ENCODE measurements around the gene POLR3F. TPM values are rescaled to one million over a fixed set of nuclear protein-coding genes. Genes with fewer than 3 reads are reported as not detected.
"Not testable (repeated sequence)": the region's sequence is repeated elsewhere in the genome, so short reads cannot be mapped to it uniquely, and the experiment has no call there.

POLR3F gene
- total RNA-seq, 1 donor from 2014 or later, result 7.5 TPM

DNA sequence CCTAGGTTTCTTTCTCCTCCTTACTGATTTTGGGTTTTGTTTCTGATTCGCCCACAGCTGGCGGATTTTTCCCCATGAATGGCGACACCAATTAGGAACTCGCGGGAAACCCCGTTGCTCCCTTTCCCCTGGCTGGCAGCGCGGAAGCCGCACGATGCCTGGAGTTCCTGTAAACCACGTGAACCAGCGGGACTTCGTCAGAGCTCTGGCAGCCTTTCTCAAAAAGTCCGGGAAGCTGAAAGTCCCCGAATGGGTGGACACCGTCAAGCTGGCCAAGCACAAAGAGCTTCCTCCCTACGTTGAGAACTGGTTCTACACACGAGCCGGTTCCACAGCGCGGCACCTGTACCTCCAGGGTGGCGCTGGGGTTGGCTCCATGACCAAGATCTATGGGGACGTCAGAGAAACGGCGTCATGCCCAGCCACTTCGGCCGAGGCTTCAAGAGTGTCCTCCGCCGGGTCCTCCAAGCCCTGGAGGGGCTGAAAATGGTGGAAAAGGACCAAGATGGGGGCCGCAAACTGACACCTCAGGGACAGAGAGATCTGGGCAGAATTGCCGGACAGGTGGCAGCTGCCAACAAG, 37.4 kb downstream of the POLR3F start:
- no peak for DNase-seq (ENCODE audit: low spot score)

DNA sequence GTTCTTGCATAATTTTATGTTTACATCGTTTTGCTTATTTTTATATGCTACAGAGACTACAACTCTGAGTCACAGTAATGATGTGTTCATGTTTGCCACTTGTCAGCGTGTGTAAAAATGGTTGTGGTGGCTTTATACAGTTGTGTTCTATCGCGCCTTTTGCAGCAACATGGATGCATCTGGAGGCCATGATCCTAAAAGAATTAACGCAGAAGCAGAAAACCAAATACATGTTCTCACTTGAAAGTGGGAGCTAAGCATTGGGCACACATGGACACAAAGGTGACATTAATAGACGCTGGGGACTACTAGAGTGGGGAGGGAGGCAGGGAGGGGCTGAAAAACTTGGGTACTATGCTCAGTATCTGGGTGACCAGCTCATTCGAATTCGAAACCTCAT, 39.6 kb downstream of the POLR3F start:
- no peak for DNase-seq (ENCODE audit: low spot score)

DNA sequence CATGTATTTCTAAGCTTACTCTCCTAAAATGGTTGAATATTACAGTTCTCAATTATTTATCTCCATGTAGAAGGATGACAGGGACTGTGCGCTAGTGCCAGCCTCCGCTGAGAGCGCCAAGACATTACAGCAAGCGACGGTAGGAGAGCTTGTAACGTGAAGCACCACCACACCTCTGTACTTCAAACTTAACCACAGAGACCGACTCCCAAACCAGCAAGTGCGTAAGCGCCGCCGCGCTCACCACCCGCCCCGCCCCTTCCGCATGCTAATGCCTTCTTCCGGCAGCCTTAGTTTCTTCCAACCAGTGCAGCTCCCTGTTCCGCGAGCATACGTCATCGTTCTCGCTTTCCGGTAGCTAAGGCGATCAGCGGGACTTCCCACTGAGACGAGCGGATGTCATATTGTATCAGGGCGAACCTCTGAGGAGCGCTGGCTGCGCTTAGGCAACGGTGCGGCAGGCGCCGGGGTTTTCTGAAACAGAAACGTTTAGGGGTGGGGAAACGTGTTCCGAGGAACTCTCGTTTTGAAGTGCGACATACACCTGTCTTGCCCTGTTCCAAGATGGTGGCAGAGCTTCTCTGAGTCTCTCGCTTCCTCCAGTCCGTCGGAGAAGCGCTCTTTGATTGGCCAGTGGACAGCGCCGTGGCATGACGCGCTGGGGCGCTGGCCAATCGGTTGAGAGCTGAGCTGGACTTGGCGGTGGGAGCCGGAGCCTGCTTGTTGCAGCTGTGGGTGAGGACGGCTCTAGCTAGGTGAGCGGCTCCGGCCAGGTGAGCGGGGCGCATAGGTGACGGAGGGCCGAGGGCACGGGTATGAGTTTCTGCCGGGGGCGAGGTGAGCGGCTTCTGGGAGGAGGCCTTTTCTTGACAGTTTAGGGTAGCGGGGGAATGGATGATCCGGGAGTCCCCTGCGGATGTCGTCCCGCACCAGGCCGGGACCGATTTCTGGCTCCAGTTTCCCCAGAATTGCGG, 40.3 kb downstream of the POLR3F start, which contains the start of gene SEC23B:
TSS of gene SEC23B (plus strand) at position 723 of the 974 bp plus-strand sequence. CDS start 2,896 bp downstream, outside the sequence.
- DNase-seq (ENCODE audit: low spot score), result peak; percentile 98

DNA sequence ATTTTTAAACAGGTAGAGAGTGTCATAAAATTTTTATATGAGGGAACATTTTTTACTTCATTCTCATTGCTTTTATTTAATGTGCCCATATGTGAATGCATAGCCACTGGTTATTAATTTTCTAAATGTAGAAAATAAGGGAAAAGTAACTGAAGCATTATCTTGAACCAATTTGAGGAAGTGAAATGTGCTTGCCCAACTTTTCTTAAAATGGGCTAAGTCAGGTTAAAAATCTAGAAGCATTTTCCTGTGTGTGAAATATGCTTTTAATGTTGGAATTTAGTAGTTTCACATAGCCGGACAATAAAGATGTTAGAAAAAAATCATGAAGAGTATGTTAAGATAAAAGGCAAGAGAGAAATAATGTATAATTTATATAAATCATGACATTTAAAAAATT, 44.4 kb downstream of the POLR3F start:
- DNase-seq (ENCODE audit: low spot score), result no peak

- DNase-seq (ENCODE audit: low spot score), result no peak
These were observed 46.0 kb downstream of the POLR3F start for GRCh38 chr20:18513208-18513607.

DNA sequence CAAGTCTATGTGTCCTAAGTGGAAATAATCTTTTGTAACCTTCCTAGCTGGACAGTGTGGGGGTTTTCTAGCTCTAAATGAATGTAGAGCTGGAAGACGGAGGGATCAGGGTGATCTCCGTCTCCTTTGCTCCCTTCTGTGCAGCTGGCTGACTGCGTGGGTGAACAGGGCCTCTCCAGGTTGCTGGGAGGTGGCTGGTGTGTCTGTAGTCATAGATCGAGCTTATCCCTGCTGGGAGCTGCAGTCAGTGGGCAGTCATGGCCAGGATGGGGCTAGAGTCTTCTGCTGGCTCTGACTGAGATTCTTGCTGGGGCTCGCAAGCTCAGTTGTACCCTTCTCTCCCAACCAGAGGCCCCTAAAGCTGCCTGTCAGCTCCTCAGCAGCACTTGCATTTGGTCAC, 46.9 kb downstream of the POLR3F start:
- no peak for DNase-seq (ENCODE audit: low spot score)

GRCh38 chr20:18515973-18516372, 48.8 kb downstream of the POLR3F start:
- DNase-seq (ENCODE audit: low spot score), result no peak

DNA sequence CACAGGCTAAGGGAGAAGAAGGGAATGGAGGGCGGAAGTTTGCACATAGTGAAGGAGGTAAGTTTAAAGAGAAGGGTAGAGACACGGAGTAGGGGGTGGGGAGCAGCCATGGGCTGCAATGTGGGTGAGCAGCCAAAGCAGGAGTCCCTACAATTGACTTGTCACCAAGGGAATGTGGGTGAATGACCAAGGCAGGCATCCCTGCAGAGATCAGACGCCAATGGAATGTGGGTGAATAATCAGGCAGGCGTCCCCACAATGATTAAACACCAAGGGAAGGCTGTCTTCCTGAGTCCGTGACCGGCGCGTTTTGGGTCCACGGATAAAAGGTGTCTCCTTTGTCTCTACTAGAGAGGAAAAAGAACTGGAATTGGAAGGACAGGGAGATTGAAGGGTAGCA, 54.9 kb downstream of the POLR3F start:
- not testable (repeated sequence) for DNase-seq (ENCODE audit: low spot score)

DNA sequence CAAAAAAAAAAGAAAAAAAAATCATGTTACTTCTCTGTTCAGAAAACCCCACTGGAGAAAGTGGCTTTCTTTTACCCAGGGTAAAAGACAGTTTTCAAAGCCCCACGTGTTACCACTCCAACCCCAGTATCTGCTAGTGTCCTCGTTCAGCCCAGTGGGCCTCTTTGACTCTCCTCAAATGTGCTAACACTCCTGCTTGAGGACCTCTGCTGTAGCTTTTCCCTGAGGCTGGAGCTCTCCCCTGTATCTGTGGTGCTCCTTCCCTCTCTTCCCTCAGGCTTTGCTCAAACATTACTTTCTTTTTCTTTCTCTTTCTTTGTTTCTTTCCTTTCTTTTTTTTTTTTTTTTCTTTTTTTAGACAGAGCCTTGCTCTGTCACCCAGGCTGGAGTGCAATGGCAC, 55.9 kb downstream of the POLR3F start:
- DNase-seq (ENCODE audit: low spot score), result no peak

GRCh38 chr20:18524646-18525045, 57.5 kb downstream of the POLR3F start:
- DNase-seq (ENCODE audit: low spot score), result no peak

DNA sequence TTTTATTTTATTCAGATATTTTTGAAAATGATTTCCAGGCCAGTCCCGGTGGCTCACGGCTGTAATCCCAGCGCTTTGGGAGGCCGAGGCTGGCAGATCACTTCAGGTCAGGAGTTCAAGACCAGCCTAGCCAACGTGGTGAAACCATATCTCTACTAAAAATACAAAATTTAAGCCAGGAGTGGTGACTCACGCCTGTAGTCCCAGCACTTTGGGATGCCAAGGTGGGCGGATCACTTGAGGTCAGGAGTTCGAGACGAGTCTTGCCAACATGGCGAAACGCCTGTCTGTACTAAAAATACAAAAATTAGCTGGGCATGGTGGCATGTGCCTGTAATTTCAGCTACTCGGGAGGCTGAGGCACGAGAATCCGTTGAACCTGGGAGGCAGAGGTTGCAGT, 59.6 kb downstream of the POLR3F start:
- not testable (repeated sequence) for DNase-seq (ENCODE audit: low spot score)

GRCh38 chr20:18527339-18527738, 60.1 kb downstream of the POLR3F start:
- no peak for DNase-seq (ENCODE audit: low spot score)

DNA sequence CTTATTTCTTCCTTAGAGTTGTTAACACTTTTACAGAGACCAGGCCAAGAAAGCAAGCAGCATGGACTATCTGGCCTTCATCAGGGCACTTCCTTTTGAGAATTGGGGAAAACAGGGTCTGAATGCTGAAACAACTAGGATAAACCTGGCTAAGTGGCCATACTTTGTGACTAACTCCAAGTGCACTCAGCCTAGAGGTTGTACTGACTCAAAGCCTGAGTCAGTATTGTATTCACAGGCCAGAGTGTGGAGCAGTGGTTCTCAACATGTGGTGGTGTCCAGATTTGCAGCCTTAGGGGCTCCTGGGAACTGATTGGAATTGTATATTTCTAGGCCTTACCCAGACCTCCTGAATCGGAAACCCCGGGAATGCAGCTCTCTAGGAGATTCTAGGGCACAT, 60.6 kb downstream of the POLR3F start:
- no peak for DNase-seq (ENCODE audit: low spot score)

- DNase-seq (ENCODE audit: low spot score), result no peak
These were observed 61.9 kb downstream of the POLR3F start for GRCh38 chr20:18529041-18529440.

DNA sequence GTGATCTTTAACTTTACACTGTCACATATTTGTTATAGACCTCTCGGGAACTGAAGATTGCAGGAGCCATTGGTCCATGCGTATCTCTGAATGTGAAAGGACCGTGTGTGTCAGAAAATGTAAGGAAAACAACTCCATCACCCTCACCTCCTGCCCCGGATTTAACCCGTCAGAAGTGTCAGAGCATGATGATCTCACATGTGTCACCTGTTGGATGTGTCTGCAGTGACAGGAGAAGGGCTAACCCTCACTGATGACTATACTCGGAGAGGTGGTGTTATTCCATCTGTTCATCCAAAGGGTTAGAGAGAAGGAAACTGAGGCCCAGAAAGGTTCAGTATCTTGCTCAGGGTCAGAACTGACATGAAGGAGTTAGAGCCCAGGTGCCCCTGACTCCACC, 65.4 kb downstream of the POLR3F start:
- no peak for DNase-seq (ENCODE audit: low spot score)

DNA sequence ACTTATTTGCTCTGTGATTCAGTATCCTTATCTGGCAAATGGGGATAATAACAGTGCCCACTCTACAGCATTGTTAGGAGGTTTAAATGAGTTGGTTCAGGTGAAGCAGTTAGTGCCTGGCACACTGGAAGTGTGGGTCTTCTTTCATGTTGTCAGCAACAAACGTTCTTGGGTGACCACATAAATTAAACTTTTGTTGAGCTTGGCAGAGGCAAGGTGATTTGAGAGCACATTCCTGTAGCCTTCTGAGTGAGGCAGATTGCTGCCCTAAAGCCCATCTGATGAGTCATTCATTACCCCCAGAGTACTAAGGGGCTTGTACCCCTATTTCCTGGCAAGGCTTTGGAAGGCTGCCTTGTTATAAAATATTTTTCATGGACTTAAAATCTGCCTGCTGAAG, 66.3 kb downstream of the POLR3F start:
- no peak for DNase-seq (ENCODE audit: low spot score)

DNA sequence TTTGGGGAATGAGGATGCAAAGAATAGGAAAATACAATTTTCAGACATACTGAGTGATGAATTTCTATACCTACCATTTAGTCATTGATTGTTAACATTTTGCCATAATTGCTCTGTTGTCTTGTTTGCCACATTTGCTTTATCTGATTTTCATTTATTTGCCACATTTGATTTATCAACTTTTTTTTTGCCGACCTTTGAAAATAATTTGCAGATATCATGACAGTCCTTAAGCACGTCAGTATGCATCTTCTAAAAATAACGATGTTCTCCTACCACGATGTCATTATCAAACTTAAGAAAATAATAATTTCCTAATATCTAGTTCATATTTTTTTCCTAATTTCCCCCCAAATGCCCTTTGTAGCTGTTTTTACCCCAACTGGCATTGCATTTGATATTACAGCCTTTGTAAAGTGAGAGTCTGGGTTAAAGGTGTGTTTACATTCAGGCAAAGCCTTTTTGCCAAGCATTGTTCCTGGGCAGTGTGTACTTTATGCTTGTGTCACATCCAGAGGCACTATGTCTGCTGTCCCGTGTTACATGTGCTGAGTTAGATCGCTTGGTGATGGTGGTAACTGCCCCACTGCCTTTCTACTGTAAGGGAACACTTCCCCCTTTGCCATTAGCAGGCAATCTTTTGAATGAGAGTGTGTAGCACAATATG, 66.9 kb downstream of the POLR3F start:
- DNase-seq (ENCODE audit: low spot score), result no peak

Small RNA genes lying within 50 kb of the gene (microRNA-seq; reads per million reads assigned to microRNA genes)
- gene MIR3192 (ENCODE audit: borderline number of aligned reads), result not detected

Other genes with a start within 250 kb of the POLR3F start
- gene ZNF133, start 178.9 kb upstream of the POLR3F start, total RNA-seq, result 12.4 TPM
- 1.3 TPM for gene DZANK1, start 360 bp upstream of the POLR3F start, total RNA-seq
- 16.9 TPM for gene RBBP9, start 29.8 kb downstream of the POLR3F start, total RNA-seq
- 43.6 TPM for gene SEC23B, start 40.5 kb downstream of the POLR3F start, total RNA-seq
- 65.9 TPM for gene SMIM26, start 100.0 kb downstream of the POLR3F start, total RNA-seq
- 26.5 TPM for gene DTD1, start 120.7 kb downstream of the POLR3F start, total RNA-seq